ENCODE measurements around the gene SMAD3.

DNA sequence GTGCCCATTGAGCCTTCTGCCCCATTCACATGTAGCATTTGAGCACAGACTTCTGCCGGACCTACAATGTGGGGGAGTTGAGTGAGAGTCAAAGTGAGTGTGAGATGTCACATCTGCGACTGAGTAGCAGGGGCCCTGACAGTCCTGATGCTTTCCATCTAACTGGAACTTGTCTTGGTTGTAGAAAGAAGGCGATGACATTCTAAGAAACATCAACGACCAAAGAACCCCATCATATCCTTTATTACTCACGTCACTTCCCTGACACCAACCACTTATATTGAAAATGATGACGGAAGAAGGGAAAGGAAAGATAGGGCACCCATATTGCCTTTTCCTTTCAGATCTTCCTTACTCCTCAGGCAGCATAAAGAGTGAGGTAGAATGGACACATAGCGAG lies 30.5 kb downstream of the SMAD3 start:
- TF ChIP-seq, protein P1, sequence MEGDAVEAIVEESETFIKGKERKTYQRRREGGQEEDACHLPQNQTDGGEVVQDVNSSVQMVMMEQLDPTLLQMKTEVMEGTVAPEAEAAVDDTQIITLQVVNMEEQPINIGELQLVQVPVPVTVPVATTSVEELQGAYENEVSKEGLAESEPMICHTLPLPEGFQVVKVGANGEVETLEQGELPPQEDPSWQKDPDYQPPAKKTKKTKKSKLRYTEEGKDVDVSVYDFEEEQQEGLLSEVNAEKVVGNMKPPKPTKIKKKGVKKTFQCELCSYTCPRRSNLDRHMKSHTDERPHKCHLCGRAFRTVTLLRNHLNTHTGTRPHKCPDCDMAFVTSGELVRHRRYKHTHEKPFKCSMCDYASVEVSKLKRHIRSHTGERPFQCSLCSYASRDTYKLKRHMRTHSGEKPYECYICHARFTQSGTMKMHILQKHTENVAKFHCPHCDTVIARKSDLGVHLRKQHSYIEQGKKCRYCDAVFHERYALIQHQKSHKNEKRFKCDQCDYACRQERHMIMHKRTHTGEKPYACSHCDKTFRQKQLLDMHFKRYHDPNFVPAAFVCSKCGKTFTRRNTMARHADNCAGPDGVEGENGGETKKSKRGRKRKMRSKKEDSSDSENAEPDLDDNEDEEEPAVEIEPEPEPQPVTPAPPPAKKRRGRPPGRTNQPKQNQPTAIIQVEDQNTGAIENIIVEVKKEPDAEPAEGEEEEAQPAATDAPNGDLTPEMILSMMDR (IDR thresholded peaks at IDR 0.05 in 2 of 3, conservative IDR thresholded peaks at IDR 0.05 in 1 of 3; ENCODE audit: borderline replicate concordance in 1 of 3, insufficient read depth in 1 of 3, low read depth in 2 of 3, low read length in 2 of 3) = no peak
- TF ChIP-seq ZNF274 (IDR thresholded peaks at IDR 0.05; ENCODE audit: low read depth, low read length) = no peak
